Mucosa of rectum (tissue), 2 donors: ENCODE results near the gene BCAM.

Experiments
- H3K27ac ChIP-seq, 2 donors: one replicate each; pipeline ENCODE4 v1.7.0; 2013; ENCODE audit warnings: inconsistent platforms in 2 of 2, low read depth in 2 of 2, low read length in 2 of 2
- H3K27me3 ChIP-seq, 2 donors: one replicate each; pipeline ENCODE4 v1.7.0; 2013; ENCODE audit warnings: low read length in 2 of 2; ENCODE audit not compliant: control insufficient read depth in 2 of 2, insufficient read depth in 2 of 2
- H3K36me3 ChIP-seq, 2 donors: one replicate each; pipeline ENCODE4 v1.7.0; 2013; ENCODE audit warnings: low read length in 2 of 2; ENCODE audit not compliant: control insufficient read depth in 2 of 2, insufficient read depth in 2 of 2
- H3K4me1 ChIP-seq, 2 donors: one replicate each; pipeline ENCODE4 v1.7.0; 2013; ENCODE audit warnings: low read length in 2 of 2, mild to moderate bottlenecking in 1 of 2; ENCODE audit not compliant: control insufficient read depth in 2 of 2, insufficient read depth in 2 of 2
- H3K4me3 ChIP-seq, 2 donors: one replicate each; pipeline ENCODE4 v1.7.0; 2013; ENCODE audit warnings: low read length in 2 of 2
- H3K9ac ChIP-seq, 2 donors: one replicate each; pipeline ENCODE4 v1.7.0; 2013; ENCODE audit warnings: low read length in 2 of 2, low read depth in 1 of 2, mild to moderate bottlenecking in 1 of 2
- H3K9me3 ChIP-seq, 2 donors: one replicate each; pipeline ENCODE4 v1.7.0; 2013; ENCODE audit warnings: low read length in 2 of 2; ENCODE audit not compliant: control insufficient read depth in 2 of 2
- donor health status: healthy.
- donor health status: Normal muscosa, but diverticular disease.

The BCAM gene

DNA sequence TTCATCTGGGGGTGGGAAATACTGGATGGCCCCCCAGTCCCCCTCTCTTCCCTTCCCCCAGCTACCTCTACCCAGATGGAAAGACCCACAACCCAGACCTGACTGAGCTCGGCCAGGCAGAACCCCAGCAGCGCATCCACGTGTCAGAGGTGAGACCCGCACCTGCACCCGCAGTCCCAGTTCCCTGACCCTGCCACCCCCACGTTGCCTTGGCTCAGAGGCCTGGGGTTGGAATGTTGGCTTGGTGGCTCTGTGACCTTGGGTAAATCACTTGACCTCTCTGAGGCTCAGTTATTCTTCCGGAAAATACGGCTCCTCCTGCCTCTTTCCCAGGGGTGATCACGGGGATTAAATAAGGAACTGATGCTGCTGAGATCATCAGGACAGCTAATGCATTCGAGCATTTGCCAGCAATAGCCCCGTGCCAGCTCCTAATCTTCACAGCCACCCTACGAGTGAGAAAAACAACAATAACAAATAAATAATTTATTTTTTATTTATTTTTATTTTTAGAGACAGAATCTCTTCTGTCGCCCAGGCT is 18.9 kb upstream of the BCAM start:
- peaks cover 17 to 21% of the 10 kb centered on the region in 2 donors for H3K36me3 ChIP-seq
- no peaks in the 10 kb centered on the region for H3K27me3 ChIP-seq
- H3K9ac ChIP-seq: no peak overlapping the region
- H3K4me3 ChIP-seq: no peak overlapping the region
- no peaks in the 10 kb centered on the region for H3K9me3 ChIP-seq
- H3K27ac ChIP-seq: no peak overlapping the region
- no peaks in the 10 kb centered on the region for H3K4me1 ChIP-seq

DNA sequence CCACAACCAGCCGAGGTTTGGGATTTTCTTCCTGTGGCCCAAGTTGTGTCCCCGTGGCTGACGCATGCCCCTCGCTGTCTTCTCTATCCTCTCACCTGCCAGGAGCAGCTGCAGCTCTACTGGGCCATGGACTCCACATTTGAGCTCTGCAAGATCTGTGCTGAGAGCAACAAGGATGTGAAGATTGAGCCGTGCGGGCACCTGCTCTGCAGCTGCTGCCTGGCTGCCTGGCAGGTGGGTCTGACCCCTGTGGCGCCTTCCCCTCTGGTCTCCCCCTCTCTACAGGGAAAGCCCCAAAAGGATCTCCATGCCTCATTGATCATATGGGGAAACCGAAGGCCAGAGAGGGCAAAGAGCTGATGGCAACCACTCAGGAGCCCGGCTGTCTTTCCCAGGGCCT is 16.6 kb upstream of the BCAM start:
- no peak overlapping the region for H3K27ac ChIP-seq
- no peak overlapping the region for H3K4me3 ChIP-seq
- H3K9ac ChIP-seq: no peak overlapping the region
- H3K9me3 ChIP-seq: no peaks in the 10 kb centered on the region
- H3K4me1 ChIP-seq: no peaks in the 10 kb centered on the region
- no peaks in the 10 kb centered on the region for H3K27me3 ChIP-seq
- H3K36me3 ChIP-seq: peaks cover 21 to 25% of the 10 kb centered on the region in 2 donors

DNA sequence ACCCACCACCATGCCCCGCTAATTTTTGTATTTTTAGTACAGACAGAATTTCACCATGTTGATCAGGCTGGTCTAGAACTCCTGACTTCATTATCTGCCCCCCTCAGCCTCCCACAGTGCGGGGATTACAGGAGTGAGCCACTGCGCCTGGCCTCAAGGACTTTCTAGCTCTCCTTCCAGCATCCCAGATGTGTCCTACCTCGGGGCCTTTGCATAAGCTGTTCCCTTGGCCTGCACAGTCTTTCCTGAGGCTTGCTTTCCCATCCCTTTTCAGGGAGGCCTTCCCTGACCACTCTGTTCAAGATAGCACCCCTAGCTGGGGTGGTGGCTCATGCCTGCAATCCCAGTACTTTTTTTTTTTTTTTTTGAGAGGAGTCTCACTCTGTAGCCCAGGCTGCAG is 14.3 kb upstream of the BCAM start:
- no peak overlapping the region for H3K27ac ChIP-seq
- peaks cover 20 to 27% of the 10 kb centered on the region in 2 donors for H3K36me3 ChIP-seq
- H3K27me3 ChIP-seq: no peaks in the 10 kb centered on the region
- no peaks in the 10 kb centered on the region for H3K9me3 ChIP-seq
- H3K4me3 ChIP-seq: no peak overlapping the region
- H3K9ac ChIP-seq: no peak overlapping the region
- H3K4me1 ChIP-seq: no peaks in the 10 kb centered on the region

DNA sequence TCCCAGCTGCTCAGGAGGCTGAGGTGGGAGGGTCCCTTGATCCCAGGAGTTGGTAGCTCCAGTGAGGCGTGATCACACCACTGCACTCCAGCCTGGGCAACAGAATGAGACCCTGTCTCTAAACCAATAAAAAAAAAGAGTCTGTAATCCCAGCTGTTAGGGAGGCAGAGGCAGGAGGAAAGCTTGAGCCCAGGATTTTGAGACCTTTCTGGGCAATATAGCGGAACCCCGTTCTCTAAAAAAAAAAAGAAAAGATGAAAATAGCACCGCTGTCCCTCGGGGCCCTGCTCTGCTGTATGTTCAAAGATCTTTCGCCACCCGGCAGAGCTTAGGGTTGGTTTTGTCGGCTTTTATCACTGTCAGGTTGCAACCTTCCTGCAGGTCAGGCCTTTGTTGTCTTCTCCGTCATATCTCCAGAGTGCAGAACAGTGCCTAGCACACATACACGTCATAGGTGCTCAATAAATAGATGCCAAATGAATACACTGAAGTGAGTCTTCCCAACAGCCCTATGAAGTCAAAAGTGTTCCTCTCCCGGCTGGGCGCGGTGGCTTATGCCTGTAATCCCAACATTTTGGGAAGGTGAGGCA is 13.4 kb upstream of the BCAM start:
- H3K4me1 ChIP-seq: no peaks in the 10 kb centered on the region
- H3K36me3 ChIP-seq: peaks cover 14 to 27% of the 10 kb centered on the region in 2 donors
- no peaks in the 10 kb centered on the region for H3K27me3 ChIP-seq
- H3K9me3 ChIP-seq: no peaks in the 10 kb centered on the region
- H3K27ac ChIP-seq: no peak overlapping the region
- no peak overlapping the region for H3K9ac ChIP-seq
- H3K4me3 ChIP-seq: no peak overlapping the region

DNA sequence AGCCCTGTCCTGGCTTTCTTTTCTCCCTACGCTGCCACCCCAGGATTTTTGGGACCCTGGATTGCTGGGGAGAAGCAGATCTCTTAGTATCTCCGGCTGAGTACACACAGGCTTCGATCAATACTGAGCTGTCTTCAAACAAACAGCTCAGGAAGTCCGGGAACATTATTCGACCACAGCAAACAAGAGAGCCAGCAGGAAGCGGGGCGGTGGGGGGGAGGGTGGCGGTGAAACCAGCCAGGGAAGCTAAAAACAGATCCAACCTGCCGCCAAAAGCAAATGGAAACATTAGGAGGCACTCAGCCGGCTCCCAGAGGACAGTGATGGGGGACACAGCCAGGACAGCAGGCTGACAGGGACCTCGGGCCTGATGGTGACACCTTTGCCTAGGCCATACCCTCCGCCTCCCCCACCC is 12.2 kb upstream of the BCAM start:
- Histone ChIP-seq H3K27me3 (no peaks in the 10 kb centered on the region), H3K4me3 (no peak overlapping the region), H3K4me1 (no peaks in the 10 kb centered on the region), H3K9me3 (no peaks in the 10 kb centered on the region), H3K9ac (no peak overlapping the region), H3K36me3 (peaks cover 13 to 27% of the 10 kb centered on the region in 2 donors), H3K27ac (no peak overlapping the region)

DNA sequence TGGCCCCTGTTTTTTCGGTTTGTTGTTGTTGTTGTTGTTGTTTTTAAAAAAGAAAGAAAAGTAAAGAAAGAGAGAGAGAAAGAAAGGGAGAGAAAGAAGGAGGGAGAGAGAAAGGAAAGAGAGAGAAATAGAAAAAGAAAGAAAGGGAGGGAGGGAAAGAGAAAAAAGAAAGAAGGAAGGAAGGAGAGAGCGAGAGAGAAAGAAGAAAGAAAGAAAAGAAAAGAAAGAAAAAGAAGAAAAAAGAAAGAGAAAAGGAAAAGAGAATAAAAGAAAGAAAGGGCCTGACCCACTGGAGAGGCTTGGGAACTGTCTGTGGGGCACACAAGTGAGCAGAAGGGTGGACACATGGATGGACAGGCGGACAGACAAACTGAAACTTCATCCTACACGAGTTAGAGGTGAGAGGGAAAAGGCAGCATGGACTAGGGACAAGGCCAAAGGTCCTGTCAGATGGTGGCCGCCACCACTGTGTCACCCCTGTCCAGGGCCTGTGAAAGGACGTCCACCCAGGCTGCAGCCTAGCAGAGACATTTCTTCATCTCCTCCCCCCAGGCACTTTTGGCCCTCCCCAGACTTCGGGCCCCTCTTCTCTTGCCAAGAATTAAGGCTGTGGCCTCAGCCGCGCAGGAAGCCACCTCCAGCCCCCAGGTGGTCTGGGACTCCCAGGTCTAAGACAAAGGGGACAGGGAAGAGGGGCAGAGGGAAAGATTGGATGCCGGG is 9.1 kb upstream of the BCAM start:
- Histone ChIP-seq H3K4me1 (no peaks in the 10 kb centered on the region), H3K27me3 (no peaks in the 10 kb centered on the region), H3K4me3 (no peak overlapping the region), H3K9ac (no peak overlapping the region), H3K36me3 (peaks cover 12 to 15% of the 10 kb centered on the region in 2 donors), H3K9me3 (no peaks in the 10 kb centered on the region), H3K27ac (no peak overlapping the region)

DNA sequence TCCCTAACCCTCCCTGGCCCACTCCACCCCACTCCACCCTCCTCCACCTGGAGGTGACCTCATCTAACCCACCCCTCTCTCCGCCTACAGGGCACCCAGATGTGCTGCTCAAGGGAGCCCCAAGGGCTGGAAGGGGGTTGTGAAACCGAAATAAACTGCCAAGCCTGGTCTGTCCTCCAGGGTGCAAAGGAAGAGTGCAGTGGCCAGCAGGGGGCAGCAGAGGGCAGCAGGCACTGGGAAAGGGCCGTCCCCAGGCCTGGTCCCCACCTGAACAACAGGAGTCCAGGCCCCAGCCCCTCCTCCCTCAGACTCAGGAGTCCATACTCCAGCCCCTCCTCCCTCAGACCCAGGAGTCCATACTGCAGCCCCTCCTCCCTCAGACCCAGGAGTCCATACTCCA is 8.4 kb upstream of the BCAM start:
- H3K4me1 ChIP-seq: no peaks in the 10 kb centered on the region
- no peaks in the 10 kb centered on the region for H3K9me3 ChIP-seq
- peaks cover 10 to 14% of the 10 kb centered on the region in 2 donors for H3K36me3 ChIP-seq
- no peak overlapping the region for H3K27ac ChIP-seq
- H3K9ac ChIP-seq: no peak overlapping the region
- H3K4me3 ChIP-seq: no peak overlapping the region
- no peaks in the 10 kb centered on the region for H3K27me3 ChIP-seq

DNA sequence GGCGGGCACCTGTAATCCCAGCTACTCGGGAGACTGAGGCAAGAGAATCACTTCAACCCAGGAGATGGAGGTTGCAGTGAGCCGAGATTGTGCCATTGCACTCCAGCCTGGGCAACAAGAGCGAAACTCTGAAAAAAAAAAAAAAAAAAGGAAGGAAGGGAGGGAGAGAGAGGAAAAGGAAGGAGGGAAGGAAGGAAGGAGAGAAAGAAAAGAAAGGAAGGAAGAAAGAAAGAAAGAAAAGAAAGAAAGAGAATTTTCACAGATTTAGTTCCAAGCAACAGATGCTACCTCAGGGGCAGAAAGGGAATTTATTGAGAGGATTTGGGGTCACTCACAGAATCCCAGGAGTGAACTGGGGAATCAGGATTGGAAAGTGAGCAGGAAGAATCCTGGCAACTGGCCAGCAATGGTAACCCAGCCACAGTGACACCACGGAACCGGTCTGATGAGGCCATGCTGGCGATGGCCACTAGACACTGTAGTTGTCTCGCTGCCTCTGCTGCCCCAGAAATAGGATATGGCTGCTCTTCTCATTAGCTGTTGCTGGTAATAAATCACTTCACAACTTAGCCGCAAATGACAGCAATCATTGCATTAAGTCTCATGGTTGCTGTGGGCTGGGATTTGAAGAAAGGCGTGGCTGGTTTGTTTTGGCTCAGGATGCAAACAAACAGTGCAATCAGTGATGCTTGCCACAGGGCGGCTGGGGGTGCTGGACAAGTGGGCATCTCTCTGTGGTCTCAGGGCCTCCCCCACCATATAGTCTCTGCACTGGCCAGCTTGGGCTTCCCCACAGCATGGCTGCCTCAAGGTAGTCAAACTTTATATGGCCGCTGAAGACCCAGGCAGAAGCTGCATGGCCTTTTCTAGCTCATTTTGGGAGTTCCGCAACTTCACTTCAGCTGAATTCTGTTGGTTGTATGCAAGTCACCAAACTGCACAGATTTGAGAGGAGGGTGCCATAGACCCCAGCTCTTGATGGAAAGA is 5.2 kb upstream of the BCAM start:
- Histone ChIP-seq H3K4me3 (no peak overlapping the region), H3K27ac (no peak overlapping the region), H3K9ac (no peak overlapping the region), H3K27me3 (no peaks in the 10 kb centered on the region), H3K9me3 (no peaks in the 10 kb centered on the region), H3K4me1 (peaks cover 9 to 14% of the 10 kb centered on the region in 2 donors), H3K36me3 (peaks cover 0 to 9% of the 10 kb centered on the region in 2 donors)

DNA sequence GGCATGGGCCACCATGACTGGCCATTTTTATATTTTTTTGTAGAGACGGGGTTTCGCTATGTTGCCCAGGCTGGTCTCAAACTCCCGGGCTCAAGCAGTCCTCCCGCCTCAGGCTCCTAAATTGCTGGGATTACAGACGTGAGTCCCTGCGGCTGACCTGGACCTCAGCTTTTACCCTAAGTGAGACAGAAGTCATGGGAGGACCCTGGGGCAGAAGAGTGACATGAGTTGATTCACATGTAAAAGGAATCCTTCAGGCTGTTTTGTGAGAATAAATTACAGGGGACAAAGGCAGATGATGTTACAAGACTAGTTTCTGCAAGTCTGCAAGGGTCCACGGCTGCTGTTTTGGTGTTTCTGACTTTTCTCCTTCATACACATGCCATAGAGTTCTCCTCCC is 2.6 kb upstream of the BCAM start:
- Histone ChIP-seq H3K4me3 (no peak overlapping the region), H3K9me3 (no peaks in the 10 kb centered on the region), H3K36me3 (peaks cover 0 to 9% of the 10 kb centered on the region in 2 donors), H3K27me3 (no peaks in the 10 kb centered on the region), H3K9ac (no peak overlapping the region), H3K4me1 (peaks cover 15 to 20% of the 10 kb centered on the region in 2 donors), H3K27ac (no peak overlapping the region)
